H1 (cell line): ENCODE data around the gene GNA12. TPM values are rescaled to one million over a fixed set of nuclear protein-coding genes. Genes with fewer than 3 reads are reported as not detected.

Experiments
- CBX8 ChIP-seq: fragments of 300-800, 300-1000 bp; sonication (generic); IDR thresholded peaks from 2 replicates; pipeline ENCODE4 v1.7.1; 2016; ENCODE audit warnings: low read depth, low read length, borderline replicate concordance
- CEBPB ChIP-seq: IDR thresholded peaks from 2 replicates; pipeline ENCODE4 v1.6.1; 2012; ENCODE audit warnings: low read depth, low read length
- CHD2 ChIP-seq: IDR thresholded peaks from 2 replicates; pipeline ENCODE4 v1.6.1; 2012; ENCODE audit warnings: low read length, improper control_type of control experiment
- KDM4A ChIP-seq: IDR thresholded peaks from one replicate; pipeline ENCODE4 v1.7.1; 2012; ENCODE audit warnings: low read depth, mild to moderate bottlenecking, moderate library complexity, low read length, inconsistent platforms; ENCODE audit not compliant: severe bottlenecking
- NRF1 ChIP-seq: IDR thresholded peaks from 2 replicates; pipeline ENCODE4 v1.6.1; 2011; ENCODE audit warnings: mild to moderate bottlenecking, low read depth, low read length, improper control_type of control experiment
- POLR2AphosphoS5 ChIP-seq: IDR thresholded peaks from 2 replicates; pipeline ENCODE4 v1.6.1; 2011; ENCODE audit warnings: low read depth, low read length
- RFX5 ChIP-seq: IDR thresholded peaks from 2 replicates; pipeline ENCODE4 v1.6.1; 2011; ENCODE audit warnings: low read depth, low read length, improper control_type of control experiment, borderline replicate concordance
- TAF7 ChIP-seq: optimal IDR thresholded peaks from 2 replicates; pipeline ENCODE3; 2011; ENCODE audit warnings: low read depth, mild to moderate bottlenecking, inconsistent platforms, low read length, moderate library complexity, borderline replicate concordance
- ZNF274 ChIP-seq: IDR thresholded peaks from 2 replicates; pipeline ENCODE4 v1.7.0; 2012; ENCODE audit warnings: low read length, borderline replicate concordance; ENCODE audit errors: extremely low read depth
- polyA plus RNA-seq, 7 experiments: library from polyadenylated mRNA; depleted of rRNA in 3 of 7; stranded (reverse) in 5 of 7; unstranded in 2 of 7; fragments of >200 nt in 5 of 7; fragments of 200-250 nt in 2 of 7; gene quantifications; 1 replicate in 5 of 7; 2 replicates in 1 of 7; 4 replicates in 1 of 7; pipeline versions ENCODE4 v1.2.1 to v1.2.3, GENCODE V29; 2011 to 2013; ENCODE audit warnings: missing spikeins in 2 of 7, mixed read lengths in 2 of 7
- total RNA-seq: library from RNA; stranded (reverse); fragmentation: NEBNext Ultra II Directional; extraction: Animal tissue kit (Norgen Biotek cat#: 25700); gene quantifications from 2 replicates; pipeline ENCODE4 v1.2.1, GENCODE V29; 2021
- TF ChIP-seq, protein P1 (sequence below): fragments of 300-600 bp; sonication (generic); IDR thresholded peaks from 2 replicates; pipeline ENCODE4 v1.7.1; 2012; ENCODE audit warnings: low read length, moderate library complexity, mild to moderate bottlenecking, inconsistent platforms; ENCODE audit not compliant: insufficient replicate concordance
- TF ChIP-seq, protein P2 (sequence below): IDR thresholded peaks from 2 replicates; pipeline ENCODE4 v1.6.1; 2012; ENCODE audit warnings: low read length, inconsistent platforms

Gene GNA12
- total and polyA plus RNA-seq, 2 of the 8 experiments (the other 6 are each of a cell fraction or from before 2014, with no cell fraction given): 96.5 to 109 TPM

DNA sequence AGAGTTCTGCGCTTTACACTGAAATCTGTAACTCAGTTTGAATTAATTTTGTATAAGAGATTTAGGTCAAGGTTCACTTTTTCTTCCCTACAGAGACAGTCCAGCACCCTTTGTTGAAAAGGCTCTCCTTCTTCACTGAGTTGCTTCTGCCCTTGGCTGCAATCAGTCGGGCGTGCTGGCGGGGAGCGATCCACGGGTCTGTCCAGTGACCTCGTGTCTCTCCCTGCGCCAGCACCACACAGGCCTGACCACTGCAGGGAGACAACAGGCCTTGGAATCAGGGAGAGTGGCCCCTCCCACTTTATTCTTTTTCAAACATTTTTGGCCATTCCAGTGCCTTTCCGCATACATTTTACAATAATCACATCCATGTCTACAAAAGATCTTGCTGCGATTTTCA is 89.2 kb downstream of the GNA12 start (continued):
- TF ChIP-seq, protein P1, sequence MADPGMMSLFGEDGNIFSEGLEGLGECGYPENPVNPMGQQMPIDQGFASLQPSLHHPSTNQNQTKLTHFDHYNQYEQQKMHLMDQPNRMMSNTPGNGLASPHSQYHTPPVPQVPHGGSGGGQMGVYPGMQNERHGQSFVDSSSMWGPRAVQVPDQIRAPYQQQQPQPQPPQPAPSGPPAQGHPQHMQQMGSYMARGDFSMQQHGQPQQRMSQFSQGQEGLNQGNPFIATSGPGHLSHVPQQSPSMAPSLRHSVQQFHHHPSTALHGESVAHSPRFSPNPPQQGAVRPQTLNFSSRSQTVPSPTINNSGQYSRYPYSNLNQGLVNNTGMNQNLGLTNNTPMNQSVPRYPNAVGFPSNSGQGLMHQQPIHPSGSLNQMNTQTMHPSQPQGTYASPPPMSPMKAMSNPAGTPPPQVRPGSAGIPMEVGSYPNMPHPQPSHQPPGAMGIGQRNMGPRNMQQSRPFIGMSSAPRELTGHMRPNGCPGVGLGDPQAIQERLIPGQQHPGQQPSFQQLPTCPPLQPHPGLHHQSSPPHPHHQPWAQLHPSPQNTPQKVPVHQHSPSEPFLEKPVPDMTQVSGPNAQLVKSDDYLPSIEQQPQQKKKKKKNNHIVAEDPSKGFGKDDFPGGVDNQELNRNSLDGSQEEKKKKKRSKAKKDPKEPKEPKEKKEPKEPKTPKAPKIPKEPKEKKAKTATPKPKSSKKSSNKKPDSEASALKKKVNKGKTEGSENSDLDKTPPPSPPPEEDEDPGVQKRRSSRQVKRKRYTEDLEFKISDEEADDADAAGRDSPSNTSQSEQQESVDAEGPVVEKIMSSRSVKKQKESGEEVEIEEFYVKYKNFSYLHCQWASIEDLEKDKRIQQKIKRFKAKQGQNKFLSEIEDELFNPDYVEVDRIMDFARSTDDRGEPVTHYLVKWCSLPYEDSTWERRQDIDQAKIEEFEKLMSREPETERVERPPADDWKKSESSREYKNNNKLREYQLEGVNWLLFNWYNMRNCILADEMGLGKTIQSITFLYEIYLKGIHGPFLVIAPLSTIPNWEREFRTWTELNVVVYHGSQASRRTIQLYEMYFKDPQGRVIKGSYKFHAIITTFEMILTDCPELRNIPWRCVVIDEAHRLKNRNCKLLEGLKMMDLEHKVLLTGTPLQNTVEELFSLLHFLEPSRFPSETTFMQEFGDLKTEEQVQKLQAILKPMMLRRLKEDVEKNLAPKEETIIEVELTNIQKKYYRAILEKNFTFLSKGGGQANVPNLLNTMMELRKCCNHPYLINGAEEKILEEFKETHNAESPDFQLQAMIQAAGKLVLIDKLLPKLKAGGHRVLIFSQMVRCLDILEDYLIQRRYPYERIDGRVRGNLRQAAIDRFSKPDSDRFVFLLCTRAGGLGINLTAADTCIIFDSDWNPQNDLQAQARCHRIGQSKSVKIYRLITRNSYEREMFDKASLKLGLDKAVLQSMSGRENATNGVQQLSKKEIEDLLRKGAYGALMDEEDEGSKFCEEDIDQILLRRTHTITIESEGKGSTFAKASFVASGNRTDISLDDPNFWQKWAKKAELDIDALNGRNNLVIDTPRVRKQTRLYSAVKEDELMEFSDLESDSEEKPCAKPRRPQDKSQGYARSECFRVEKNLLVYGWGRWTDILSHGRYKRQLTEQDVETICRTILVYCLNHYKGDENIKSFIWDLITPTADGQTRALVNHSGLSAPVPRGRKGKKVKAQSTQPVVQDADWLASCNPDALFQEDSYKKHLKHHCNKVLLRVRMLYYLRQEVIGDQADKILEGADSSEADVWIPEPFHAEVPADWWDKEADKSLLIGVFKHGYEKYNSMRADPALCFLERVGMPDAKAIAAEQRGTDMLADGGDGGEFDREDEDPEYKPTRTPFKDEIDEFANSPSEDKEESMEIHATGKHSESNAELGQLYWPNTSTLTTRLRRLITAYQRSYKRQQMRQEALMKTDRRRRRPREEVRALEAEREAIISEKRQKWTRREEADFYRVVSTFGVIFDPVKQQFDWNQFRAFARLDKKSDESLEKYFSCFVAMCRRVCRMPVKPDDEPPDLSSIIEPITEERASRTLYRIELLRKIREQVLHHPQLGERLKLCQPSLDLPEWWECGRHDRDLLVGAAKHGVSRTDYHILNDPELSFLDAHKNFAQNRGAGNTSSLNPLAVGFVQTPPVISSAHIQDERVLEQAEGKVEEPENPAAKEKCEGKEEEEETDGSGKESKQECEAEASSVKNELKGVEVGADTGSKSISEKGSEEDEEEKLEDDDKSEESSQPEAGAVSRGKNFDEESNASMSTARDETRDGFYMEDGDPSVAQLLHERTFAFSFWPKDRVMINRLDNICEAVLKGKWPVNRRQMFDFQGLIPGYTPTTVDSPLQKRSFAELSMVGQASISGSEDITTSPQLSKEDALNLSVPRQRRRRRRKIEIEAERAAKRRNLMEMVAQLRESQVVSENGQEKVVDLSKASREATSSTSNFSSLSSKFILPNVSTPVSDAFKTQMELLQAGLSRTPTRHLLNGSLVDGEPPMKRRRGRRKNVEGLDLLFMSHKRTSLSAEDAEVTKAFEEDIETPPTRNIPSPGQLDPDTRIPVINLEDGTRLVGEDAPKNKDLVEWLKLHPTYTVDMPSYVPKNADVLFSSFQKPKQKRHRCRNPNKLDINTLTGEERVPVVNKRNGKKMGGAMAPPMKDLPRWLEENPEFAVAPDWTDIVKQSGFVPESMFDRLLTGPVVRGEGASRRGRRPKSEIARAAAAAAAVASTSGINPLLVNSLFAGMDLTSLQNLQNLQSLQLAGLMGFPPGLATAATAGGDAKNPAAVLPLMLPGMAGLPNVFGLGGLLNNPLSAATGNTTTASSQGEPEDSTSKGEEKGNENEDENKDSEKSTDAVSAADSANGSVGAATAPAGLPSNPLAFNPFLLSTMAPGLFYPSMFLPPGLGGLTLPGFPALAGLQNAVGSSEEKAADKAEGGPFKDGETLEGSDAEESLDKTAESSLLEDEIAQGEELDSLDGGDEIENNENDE: no peak
- TF ChIP-seq NRF1 (no peak), CHD2 (no peak), CBX8 (no peak), POLR2AphosphoS5 (no peak), ZNF274 (no peak), CEBPB (no peak), TAF7 (no peak), RFX5 (no peak), KDM4A (no peak)
- TF ChIP-seq, protein P2, sequence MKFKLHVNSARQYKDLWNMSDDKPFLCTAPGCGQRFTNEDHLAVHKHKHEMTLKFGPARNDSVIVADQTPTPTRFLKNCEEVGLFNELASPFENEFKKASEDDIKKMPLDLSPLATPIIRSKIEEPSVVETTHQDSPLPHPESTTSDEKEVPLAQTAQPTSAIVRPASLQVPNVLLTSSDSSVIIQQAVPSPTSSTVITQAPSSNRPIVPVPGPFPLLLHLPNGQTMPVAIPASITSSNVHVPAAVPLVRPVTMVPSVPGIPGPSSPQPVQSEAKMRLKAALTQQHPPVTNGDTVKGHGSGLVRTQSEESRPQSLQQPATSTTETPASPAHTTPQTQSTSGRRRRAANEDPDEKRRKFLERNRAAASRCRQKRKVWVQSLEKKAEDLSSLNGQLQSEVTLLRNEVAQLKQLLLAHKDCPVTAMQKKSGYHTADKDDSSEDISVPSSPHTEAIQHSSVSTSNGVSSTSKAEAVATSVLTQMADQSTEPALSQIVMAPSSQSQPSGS: no peak
